HepG2 (cell line): ENCODE measurements around the gene CD4. TPM values are rescaled to one million over a fixed set of nuclear protein-coding genes. Genes with fewer than 3 reads are reported as not detected.

Experiments used
- ETV5 ChIP-seq: IDR thresholded peaks from 2 replicates; pipeline ENCODE4 v1.6.1; 2018; ENCODE audit warnings: missing biosample characterization, missing genetic modification reagents, inconsistent platforms, borderline replicate concordance
- GPBP1L1 ChIP-seq: sonication (generic); formaldehyde crosslinking; IDR thresholded peaks from 2 replicates; pipeline ENCODE4 v1.5.0; 2020; ENCODE audit warnings: mild to moderate bottlenecking, missing genetic modification reagents
- SSRP1 ChIP-seq: IDR thresholded peaks from 2 replicates; pipeline ENCODE4 v1.6.1; 2016; ENCODE audit warnings: control low read depth
- WIZ ChIP-seq: sonication (generic); formaldehyde crosslinking; IDR thresholded peaks from 2 replicates; pipeline ENCODE4 v1.5.1; 2020; ENCODE audit warnings: mild to moderate bottlenecking, missing genetic modification reagents
- ZKSCAN1 ChIP-seq: fragments of 150-350 bp; IDR thresholded peaks from 2 replicates; pipeline ENCODE4 v1.6.1; 2014; ENCODE audit warnings: low read length
- ZNF17 ChIP-seq: sonication (generic); formaldehyde crosslinking; IDR thresholded peaks from 2 replicates; pipeline ENCODE4 v1.5.0; 2020; ENCODE audit warnings: mild to moderate bottlenecking, missing genetic modification reagents
- ZNF687 ChIP-seq: sonication (generic); formaldehyde crosslinking; IDR thresholded peaks from 2 replicates; pipeline ENCODE4 v1.5.1; 2020; ENCODE audit warnings: mild to moderate bottlenecking, missing genetic modification reagents, moderate library complexity
- ZSCAN25 ChIP-seq: sonication (generic); formaldehyde crosslinking; IDR thresholded peaks from 2 replicates; pipeline ENCODE4 v1.8.0; 2022; ENCODE audit warnings: mild to moderate bottlenecking, missing genetic modification reagents
- polyA plus RNA-seq, 8 experiments: library from polyadenylated mRNA; depleted of rRNA in 3 of 8; stranded (reverse) in 7 of 8; unstranded in 1 of 8; fragments of >200 nt; fragmentation: Illumina TruSeq in 4 of 8; extraction: Trizol in 4 of 8; gene quantifications; 2 replicates each; pipeline versions ENCODE4 v1.2.1 to v1.2.3, GENCODE V29; 2011 to 2016; ENCODE audit warnings: low read depth in 4 of 8, missing spikeins in 1 of 8, mixed read lengths in 1 of 8; ENCODE audit not compliant: insufficient read depth in 1 of 8
- total RNA-seq, 5 experiments: library from RNA; depleted of rRNA; stranded (reverse); fragments of >200 nt; fragmentation: Illumina TruSeq; extraction: Trizol; gene quantifications; 2 replicates each; pipeline ENCODE4 v1.2.3, GENCODE V29; 2016; ENCODE audit warnings: low read depth in 1 of 5

CD4 gene
- total and polyA plus RNA-seq, 2 of the 13 experiments (the other 11 are each of a cell fraction or from before 2014, with no cell fraction given), result 0.07 to 0.95 TPM

GRCh38 chr12:6771091-6771495 lies 18.2 kb upstream of the CD4 start (continued):
- TF ChIP-seq WIZ (CRISPR knock-in tag) (no peak), ZNF687 (peak; percentile 39; the same call in 1 of the 2 replicates), ZNF17 (no peak), ZSCAN25 (CRISPR knock-in tag) (no peak), ETV5 (CRISPR knock-in tag) (no peak), GPBP1L1 (CRISPR knock-in tag) (no peak), SSRP1 (CRISPR knock-in tag) (no peak), ZKSCAN1 (no peak)
